Common myeloid progenitor, CD34-positive (primary cell): Measurements from ENCODE around the gene COPG2.
"Not testable (repeated sequence)": the region's sequence is repeated elsewhere in the genome, so short reads cannot be mapped to it uniquely, and the experiment has no call there.

Experiments
- CTCF ChIA-PET: fragments of 350-600 bp; sonication (Branson Sonifier 250); formaldehyde crosslinking; loops from one replicate; lab custom pipeline; 2021; ENCODE audit warnings: antibody characterized with exemption; lab: Charles Lee
- POLR2A ChIA-PET: fragments of 350-600 bp; sonication (Branson Sonifier 250); formaldehyde crosslinking; loops from one replicate; lab custom pipeline; 2021; ENCODE audit warnings: antibody characterized with exemption; lab: Charles Lee
- DNase-seq, 3 donors: peaks; one replicate each; pipeline versions ENCODE4 v3.0.0 to v3.0.0-alpha.2; 2013
- H3K27ac ChIP-seq, 2 experiments: 1 replicate in 1 of 2; 2 replicates in 1 of 2; pipeline ENCODE4 v1.7.0; 2013; ENCODE audit warnings: inconsistent platforms in 2 of 2, low read length in 2 of 2, mild to moderate bottlenecking in 2 of 2, low read depth in 1 of 2, moderate library complexity in 1 of 2; ENCODE audit not compliant: severe bottlenecking in 2 of 2, insufficient read depth in 1 of 2, poor library complexity in 1 of 2
- H3K27me3 ChIP-seq, 5 experiments: replicated peaks in 2 of 5; 1 replicate in 3 of 5; 2 replicates in 2 of 5; pipeline versions ENCODE4 v1.6.1 to v1.7.0; 2013; ENCODE audit warnings: low read length in 4 of 5, mild to moderate bottlenecking in 2 of 5, moderate library complexity in 2 of 5, inconsistent platforms in 1 of 5; ENCODE audit not compliant: insufficient read depth in 5 of 5, control insufficient read depth in 4 of 5
- H3K36me3 ChIP-seq, 4 experiments: 1 replicate in 2 of 4; 2 replicates in 2 of 4; pipeline versions ENCODE4 v1.6.1 to v1.7.0; 2013; ENCODE audit warnings: low read length in 3 of 4, control low read depth in 1 of 4, mild to moderate bottlenecking in 1 of 4; ENCODE audit not compliant: control insufficient read depth in 4 of 4, insufficient read depth in 4 of 4
- H3K4me1 ChIP-seq, 4 experiments: 1 replicate in 3 of 4; 2 replicates in 1 of 4; pipeline versions ENCODE4 v1.6.1 to v1.7.1; 2013; ENCODE audit warnings: low read length in 3 of 4, mild to moderate bottlenecking in 3 of 4, control low read depth in 1 of 4, inconsistent platforms in 1 of 4, moderate library complexity in 1 of 4; ENCODE audit not compliant: control insufficient read depth in 4 of 4, insufficient read depth in 4 of 4; ENCODE audit errors: control extremely low read depth in 1 of 4
- H3K4me3 ChIP-seq, 7 experiments: 1 replicate in 4 of 7; 2 replicates in 3 of 7; pipeline versions ENCODE4 v1.5.1 to v1.7.0; 2013; ENCODE audit warnings: mild to moderate bottlenecking in 7 of 7, low read length in 6 of 7, moderate library complexity in 6 of 7, inconsistent platforms in 2 of 7, low read depth in 2 of 7, control low read depth in 1 of 7; ENCODE audit not compliant: insufficient read depth in 4 of 7, control insufficient read depth in 1 of 7; ENCODE audit errors: extremely low read depth in 1 of 7
- H3K9me3 ChIP-seq, 5 experiments: 1 replicate in 4 of 5; 2 replicates in 1 of 5; pipeline versions ENCODE4 v1.6.1 to v1.7.1; 2013; ENCODE audit warnings: low read length in 4 of 5, mild to moderate bottlenecking in 2 of 5, inconsistent platforms in 1 of 5, low read depth in 1 of 5, moderate library complexity in 1 of 5; ENCODE audit not compliant: control insufficient read depth in 4 of 5, insufficient read depth in 2 of 5; ENCODE audit errors: control extremely low read depth in 1 of 5
- WGBS: methylation state at CpG from one replicate; pipeline ENCODE4 v1.1.5; 2013; ENCODE audit not compliant: insufficient coverage; 5-methylcytosine and 5-hydroxymethylcytosine counted together

Gene COPG2

GRCh38 chr7:130700760-130701159 is 32.2 kb upstream of the COPG2 start:
- POLR2A ChIA-PET: no interaction called here

GRCh38 chr7:130699686-130700085 is 31.1 kb upstream of the COPG2 start:
- ChIA-PET CTCF (no interaction called here), POLR2A (interaction anchor here (0.6 kb wide), 1 partner anchor 767 kb away, joined by 3 read pairs; no protein-coding TSS in a partner anchor)
- no peaks in the 10 kb centered on the region for H3K9me3 ChIP-seq
- H3K27ac ChIP-seq: no peak overlapping the region
- H3K36me3 ChIP-seq: no peaks in the 10 kb centered on the region
- 67% methylated on average over 3 of the region's 4 CpGs for WGBS
- no peaks in the 10 kb centered on the region for H3K27me3 ChIP-seq
- H3K4me1 ChIP-seq: no peaks in the 10 kb centered on the region
- DNase-seq: no peak
- H3K4me3 ChIP-seq: no peak overlapping the region

More at GRCh38 chr7:130700760-130701159, 32.2 kb upstream of the COPG2 start:
- Histone ChIP-seq H3K9me3 (no peaks in the 10 kb centered on the region), H3K4me3 (no peak overlapping the region), H3K36me3 (no peaks in the 10 kb centered on the region), H3K4me1 (no peaks in the 10 kb centered on the region), H3K27ac (no peak overlapping the region), H3K27me3 (no peaks in the 10 kb centered on the region)
- DNase-seq: no peak
- no CpG with 5 or more reads among the region's 1 CpG for WGBS
- CTCF ChIA-PET: no interaction called here

DNA sequence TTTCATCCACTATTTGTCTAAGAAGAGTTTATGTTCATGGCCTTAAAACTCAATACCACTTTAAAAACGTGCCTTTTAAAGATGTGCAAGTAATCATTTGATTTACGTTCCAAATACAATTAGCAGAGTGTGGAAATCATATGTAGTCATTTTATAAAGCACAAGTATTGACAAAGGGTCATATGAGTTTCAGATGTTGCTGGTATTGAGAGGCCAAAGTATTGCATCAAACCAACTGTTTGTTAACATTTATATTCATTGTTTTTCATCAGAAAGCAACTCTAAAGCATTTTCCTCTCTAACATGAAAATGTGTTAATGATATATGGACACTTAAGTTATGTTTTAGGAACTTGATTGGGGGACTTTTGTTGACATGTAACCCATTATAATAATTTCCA is 29.3 kb upstream of the COPG2 start:
- Histone ChIP-seq H3K9me3 (no peaks in the 10 kb centered on the region), H3K27ac (no peak overlapping the region), H3K4me1 (no peaks in the 10 kb centered on the region), H3K4me3 (no peak overlapping the region), H3K27me3 (no peaks in the 10 kb centered on the region), H3K36me3 (no peaks in the 10 kb centered on the region)
- ChIA-PET POLR2A (no interaction called here), CTCF (no interaction called here)
- no CpG with 5 or more reads among the region's 2 CpGs for WGBS
- DNase-seq: no peak

DNA sequence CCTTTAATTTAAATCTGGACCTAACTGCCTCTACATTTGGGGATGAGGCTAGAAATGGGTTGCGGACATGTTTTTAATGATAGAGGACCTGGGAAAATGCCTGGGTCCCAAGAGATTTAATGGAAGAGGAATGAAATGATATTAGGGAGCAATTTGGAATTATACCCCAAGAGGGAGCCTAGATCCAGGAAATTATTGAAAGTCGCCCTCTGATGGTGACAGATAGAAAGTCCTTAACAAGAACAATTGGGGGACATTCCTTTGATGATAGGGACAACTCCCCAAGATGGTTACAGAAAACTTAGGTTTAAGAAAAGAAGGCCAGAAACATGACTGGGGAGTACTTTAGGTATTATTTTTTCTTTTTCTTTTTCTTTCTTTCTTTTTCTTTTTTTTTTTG is 27.3 kb upstream of the COPG2 start:
- POLR2A ChIA-PET: interaction anchor here (0.7 kb wide), 1 partner anchor 67 kb away, joined by 4 read pairs; no protein-coding TSS in a partner anchor

GRCh38 chr7:130692396-130692795 is 23.8 kb upstream of the COPG2 start:
- POLR2A ChIA-PET, H3K27ac ChIP-seq, H3K4me1 ChIP-seq, DNase-seq, H3K4me3 ChIP-seq, H3K27me3 ChIP-seq, H3K9me3 ChIP-seq, H3K36me3 ChIP-seq: not testable (repeated sequence)
- WGBS: no CpG with 5 or more reads among the region's 1 CpG
- CTCF ChIA-PET: interaction anchor here (0.7 kb wide), 1 partner anchor 450 kb away, joined by 3 read pairs; no protein-coding TSS in a partner anchor

More for the DNA sequence above, 27.3 kb upstream of the COPG2 start:
- Histone ChIP-seq H3K4me1 (no peaks in the 10 kb centered on the region), H3K36me3 (no peaks in the 10 kb centered on the region), H3K27me3 (no peaks in the 10 kb centered on the region), H3K4me3 (no peak overlapping the region), H3K9me3 (no peaks in the 10 kb centered on the region), H3K27ac (no peak overlapping the region)
- WGBS: 0% methylated on average over 1 of the region's 2 CpGs
- CTCF ChIA-PET: interaction anchor here (1.9 kb wide), 1 partner anchor 624 kb away, joined by 6 read pairs; no protein-coding TSS in a partner anchor
- peak; percentile 57 to 67 (median 61) for DNase-seq

GRCh38 chr7:130689683-130690082 is 21.1 kb upstream of the COPG2 start:
- H3K4me3 ChIP-seq: no peak overlapping the region
- WGBS: 100% methylated on average over 1 of the region's 1 CpG
- peaks cover 0 to 8% (median 4%) of the 10 kb centered on the region in 5 experiments for H3K9me3 ChIP-seq
- H3K27me3 ChIP-seq: no peaks in the 10 kb centered on the region
- ChIA-PET POLR2A (no interaction called here), CTCF (no interaction called here)
- DNase-seq: peak in 2 of 3 donors; percentile 14 to 37
- H3K27ac ChIP-seq: no peak overlapping the region
- H3K4me1 ChIP-seq: no peaks in the 10 kb centered on the region
- no peaks in the 10 kb centered on the region for H3K36me3 ChIP-seq

- DNase-seq: no peak
- Histone ChIP-seq H3K4me3 (no peak overlapping the region), H3K36me3 (no peaks in the 10 kb centered on the region), H3K27ac (no peak overlapping the region), H3K9me3 (no peaks in the 10 kb centered on the region), H3K4me1 (no peaks in the 10 kb centered on the region), H3K27me3 (no peaks in the 10 kb centered on the region)
- WGBS: 80% methylated on average over 1 of the region's 2 CpGs
- POLR2A ChIA-PET: no interaction called here
- CTCF ChIA-PET: no interaction called here
Measured at GRCh38 chr7:130683026-130683425, 14.5 kb upstream of the COPG2 start.
